GM03348 (cell line): ENCODE results near the gene GAS7.
A peak's percentile ranks its signal among the peaks of the same experiment; 100 is the strongest.

ENCODE experiments used
- DNase-seq: peaks from one replicate; pipeline ENCODE4 v3.0.0; 2012; ENCODE audit warnings: low spot score

The GAS7 gene

DNA sequence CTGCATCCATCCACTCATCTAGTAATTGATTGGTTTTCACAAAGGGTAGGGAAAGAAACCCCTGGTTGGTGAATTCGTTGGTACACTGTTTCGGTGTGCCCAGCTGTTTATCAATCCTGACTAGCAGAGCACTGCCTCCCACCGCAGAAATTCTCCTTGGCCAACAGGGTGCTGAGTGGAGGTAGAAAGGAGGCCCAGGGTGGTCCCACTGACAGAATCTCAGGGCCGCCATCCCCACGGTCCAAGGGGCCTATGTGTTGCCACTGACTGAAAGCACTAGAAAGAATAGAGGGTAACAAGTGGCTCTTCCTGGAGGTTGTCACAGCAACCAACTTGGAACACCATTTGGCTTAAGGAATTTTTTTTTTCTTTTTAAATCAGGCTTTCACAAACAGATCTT is 284.9 kb downstream of the GAS7 start:
- no peak for DNase-seq

DNA sequence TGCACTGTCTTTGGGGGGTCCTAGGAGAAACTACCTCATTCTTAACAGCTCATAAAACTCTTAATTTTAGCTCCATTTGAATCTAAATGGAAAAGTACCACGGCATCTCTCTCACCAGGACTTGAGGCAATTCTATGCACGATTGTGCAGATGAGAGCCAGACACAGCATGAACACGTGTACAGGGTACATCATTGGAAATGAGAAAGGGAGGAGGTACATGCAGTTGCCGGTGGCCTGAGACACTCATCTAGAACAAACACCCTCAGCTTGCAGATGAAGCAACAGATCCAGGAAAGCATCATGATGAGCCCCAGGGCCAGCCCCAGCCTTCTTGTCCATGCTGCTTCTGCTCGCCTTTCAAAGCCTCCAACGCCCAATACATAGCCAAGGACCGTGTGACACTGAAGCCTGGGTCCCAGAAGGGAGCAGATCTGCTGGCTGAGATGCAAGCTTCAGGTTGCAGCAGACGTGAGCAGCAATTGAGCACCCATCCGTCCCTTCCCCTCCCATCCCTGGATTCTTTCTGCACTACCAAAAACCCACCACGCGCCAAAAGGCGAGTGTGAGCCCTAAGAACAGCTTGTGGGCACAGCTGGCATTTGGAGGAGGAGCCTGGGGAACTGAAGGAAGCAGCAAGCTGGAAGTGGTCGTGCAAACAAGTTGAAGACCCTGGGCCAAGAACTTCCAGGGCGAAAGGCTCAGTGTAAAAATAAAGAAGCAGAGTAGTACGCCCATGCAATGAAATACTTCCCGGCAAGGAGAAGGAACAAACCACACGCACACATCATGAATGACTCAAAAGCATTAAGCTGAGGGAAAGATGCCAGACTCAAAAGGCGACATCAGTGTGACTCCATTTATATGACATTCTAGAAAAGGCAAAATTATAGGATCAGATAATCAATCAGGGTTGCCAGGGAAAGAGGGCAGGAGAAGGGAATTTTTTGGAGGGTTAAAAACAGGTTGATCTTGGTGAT is 286.0 kb downstream of the GAS7 start:
- DNase-seq: no peak

DNA sequence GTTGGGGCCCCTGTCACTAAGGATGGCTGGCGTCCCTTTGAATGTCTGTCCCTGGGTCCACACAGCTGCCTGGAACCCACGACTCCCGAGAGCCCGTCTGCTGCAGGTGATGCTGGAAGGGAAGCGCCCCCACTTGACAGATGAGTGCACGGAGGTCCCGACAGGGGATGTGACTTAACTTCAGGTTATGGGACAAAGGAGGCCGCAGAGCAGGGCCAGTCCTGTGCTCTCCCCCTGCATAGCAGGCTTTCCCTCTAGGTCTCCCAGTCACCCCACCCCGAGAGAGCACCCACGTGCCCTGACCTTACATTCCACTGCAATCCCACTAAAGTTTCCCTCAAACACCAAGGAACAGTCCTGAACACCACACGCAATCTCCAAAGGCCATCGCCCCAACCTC is 287.3 kb downstream of the GAS7 start:
- no peak for DNase-seq

DNA sequence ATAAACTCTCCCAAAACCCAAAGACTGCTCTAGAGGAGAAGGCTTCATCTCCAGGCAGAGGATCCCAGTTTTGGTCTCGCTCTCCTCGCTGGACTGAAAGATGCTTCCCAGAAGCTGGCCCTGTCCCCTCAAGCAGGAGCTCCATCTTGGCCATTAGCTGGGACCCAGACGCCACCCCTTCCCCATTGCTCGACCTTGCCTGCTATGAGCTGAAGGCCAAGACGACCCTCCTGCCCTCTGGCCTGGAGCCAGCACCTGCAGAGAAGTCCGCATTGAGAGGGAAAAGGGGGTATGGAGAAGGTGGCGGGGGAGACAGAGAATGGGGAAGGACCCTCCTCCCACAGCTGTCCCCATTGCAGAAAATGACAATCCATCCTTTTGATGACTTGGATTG is 289.8 kb downstream of the GAS7 start:
- DNase-seq: no peak

DNA sequence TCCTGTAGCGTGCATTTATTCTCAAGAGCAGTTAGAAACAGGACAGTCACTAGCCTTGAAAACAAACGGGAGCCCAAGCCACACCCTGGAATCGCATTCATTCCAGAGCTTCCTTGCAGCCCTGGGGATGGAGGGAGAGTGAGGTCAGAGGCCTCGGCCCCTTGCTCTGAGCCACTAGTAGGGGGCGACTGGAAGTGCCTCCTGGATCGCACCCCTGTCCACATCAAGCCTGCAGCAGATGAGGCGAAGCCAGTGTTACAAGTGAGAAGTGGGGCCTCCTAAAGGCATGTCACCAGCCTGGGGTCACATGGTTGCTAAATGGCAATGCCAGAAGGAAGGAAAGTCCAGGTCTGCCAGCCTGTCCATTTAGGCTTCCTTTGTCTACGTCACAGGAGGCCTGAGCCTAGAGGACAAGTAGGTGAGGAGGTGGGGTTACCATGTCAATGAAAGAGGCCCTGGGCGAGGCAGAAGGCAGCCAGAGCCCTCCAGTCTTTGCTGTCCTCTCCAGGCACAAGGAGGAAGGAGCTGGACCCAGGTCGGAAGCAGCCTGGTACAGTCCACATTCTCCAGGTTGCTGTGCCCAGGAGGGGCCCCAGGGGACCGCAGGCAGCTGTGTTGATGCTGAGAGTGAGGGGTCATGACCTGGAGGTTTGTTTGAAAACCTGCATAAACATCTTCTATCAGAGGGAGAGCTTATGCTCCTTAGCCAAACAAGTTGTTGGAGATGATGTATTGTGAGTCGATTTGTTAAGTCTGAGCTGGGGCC is 290.3 kb downstream of the GAS7 start:
- no peak for DNase-seq

DNA sequence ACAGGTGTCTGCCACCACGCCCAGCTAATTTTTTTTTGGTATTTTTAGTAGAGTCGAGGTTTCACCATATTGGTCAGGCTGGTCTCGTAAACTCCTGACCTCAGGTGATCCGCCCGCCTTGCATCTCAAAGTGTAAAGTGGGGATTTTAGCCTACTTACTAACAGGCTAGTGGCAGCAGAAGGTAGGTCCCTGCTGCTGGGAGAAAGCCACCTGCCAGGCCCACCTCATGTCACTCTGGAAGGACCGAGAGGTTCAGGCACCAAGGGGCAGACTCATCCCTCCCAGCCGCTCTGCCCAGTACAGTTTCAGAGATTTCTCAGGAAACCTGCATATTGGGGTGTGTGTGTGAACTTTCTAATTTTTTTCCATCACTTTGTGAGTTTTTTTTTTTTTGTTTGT is 291.3 kb downstream of the GAS7 start:
- no peak for DNase-seq

DNA sequence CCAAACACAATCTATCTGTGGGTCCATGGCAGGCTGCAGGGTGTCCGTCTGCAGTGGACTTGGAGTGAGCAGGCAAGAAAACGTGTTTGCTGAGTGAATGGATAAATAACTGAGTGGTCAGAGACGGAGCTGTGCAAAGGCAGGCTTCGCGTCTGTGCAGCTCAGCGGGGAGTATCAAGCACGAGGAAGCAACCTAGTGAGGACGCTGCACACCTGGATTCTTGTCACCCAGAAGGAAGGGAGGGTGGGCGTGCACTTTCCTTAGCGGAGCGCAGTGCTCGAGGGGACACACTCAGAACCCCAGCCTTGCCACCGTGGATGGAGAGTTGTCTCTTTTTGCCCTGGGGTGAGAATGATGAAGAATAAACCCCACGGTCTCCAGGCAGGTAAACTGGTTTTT is 291.8 kb downstream of the GAS7 start:
- DNase-seq: no peak

DNA sequence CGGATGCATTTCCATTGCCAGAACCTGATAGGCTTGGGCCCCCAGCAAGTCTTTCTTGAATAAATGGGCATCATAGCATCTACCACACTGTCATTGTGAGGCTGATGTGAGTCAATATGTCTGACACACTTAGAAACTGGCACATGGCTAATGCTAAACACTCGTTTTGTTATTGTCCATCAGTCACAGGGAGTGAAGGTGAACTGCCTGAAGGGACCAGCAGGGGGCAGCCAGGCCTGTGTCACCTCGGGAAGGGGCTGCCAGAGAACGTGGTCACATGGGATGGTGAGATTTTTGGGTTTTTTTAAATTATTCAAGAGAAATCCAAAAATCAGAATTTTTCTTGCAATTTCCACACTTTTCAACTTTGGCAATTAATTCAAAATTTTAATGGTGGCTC is 292.5 kb downstream of the GAS7 start:
- DNase-seq: peak; percentile 77

DNA sequence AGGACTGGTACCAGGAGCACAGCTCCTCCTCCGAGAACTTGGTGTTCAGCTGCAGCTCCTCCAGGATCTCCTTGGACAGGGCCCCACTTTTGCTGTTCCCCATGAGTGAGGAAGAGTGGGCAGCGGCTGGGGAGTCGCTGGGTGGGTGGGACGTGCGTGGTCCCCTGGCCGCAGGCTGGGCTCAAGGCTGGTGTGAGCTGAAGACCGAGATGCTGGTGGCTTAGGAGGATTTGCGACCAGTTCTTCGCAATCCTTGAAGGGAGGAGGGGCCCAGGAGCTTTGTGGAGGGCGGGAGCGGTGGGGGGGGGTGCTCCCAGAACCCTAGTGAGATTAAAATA is 293.4 kb downstream of the GAS7 start, which contains the start of gene RCVRN:
Gene RCVRN, minus strand, starts transcription at position 194 of the 338 bp plus-strand sequence. Its CDS starts 91 bp downstream, at position 103.
- DNase-seq: no peak

DNA sequence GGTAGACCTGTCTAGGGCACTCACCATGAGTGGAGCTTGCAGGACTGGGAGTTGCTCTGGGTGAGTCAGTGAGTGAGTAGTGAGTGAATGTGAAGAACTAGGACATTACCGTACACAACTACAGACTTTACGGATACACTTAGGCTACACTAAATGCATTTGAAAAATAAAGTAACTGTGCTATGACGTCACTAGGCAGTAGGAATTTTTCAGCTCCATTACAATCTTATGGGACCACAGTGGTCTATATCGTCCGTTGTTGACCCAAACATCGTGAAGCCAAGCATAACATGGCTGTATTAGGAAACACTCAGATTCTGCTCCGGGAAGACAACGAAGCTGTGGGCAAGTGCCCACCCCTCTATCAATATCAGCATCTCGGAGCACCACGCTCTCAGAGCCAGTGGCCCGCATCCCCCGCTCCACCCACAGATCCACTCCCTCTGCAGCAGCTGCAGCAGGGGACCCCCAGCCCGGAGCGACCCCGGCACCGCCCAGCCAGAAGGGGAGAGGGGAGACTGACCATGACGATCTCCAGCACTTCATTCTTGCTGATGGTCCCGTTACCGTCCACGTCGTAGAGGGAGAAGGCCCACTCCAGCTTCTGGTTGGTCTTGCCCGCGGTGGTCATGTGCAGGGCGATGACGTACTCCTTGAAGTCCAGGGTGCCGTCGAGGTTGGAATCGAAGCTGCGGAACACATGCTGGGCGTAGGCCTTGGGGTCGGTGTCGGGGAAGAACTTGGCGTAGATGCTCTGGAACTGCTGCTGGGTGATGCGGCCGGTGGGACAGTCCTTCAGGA is 293.9 kb downstream of the GAS7 start:
- no peak for DNase-seq

DNA sequence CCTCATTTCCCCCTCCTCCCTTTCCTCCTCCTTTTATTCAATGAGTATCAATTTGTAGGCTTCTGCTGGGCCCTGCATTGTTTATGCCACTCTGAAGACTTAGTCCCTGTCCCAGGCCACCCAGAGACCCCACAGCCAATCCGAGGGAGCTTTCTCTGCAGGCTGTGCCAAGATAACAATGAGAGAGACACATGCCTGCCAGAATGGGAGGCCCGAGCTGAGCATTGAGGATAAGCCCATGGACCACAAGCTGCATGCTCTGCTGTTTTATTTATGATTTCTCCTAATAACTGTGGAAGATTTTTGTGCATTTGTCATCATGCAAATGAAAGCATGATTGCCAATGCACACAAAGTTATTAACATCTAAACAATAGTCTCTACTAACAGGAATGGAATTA is 296.3 kb downstream of the GAS7 start:
- DNase-seq: no peak

DNA sequence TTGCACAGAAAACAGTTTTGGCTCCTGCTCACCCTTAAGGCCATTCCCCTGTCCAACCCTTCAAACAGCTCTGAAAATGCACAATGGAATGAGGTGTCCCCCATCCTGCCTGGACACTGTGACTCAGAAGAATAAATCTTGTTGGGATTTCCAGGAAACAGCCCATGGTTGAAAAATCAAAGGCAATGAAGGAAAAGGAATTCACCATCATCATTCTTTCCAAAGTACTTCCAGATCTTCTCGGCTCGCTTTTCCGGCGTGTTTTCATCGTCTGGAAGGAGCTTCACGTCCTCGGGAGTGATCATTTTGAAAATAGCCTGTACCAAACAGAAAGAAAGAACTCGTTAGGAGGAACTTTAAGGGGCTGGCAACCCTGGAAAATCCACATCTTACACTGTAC is 297.6 kb downstream of the GAS7 start:
- DNase-seq: peak; percentile 85

DNA sequence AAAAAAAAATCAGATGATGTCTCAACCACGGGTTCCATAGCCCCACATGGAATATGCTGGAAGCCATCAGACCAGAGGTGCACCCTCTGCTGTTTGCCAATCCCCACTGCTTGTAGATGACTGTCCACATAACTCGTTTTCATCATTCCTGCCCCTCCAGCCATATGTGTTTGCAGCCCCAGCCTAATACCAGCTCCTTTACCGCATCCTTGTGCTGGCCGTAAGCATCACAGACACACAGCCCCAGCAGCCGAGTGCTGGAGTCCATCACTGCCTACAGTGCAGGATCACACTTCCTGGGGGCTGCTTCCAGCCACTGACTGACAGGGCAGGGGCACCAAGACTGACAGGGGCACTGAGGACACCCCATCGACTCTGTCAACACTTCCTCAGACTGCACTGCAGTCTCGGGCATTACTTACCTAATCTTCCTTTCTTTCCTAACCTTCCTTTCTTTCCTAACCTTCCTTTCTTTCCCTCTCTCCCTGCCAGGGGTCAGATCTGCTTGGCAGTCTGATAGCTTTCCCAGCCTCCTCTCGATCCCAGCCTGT is 298.3 kb downstream of the GAS7 start:
- peak; percentile 46 for DNase-seq

DNA sequence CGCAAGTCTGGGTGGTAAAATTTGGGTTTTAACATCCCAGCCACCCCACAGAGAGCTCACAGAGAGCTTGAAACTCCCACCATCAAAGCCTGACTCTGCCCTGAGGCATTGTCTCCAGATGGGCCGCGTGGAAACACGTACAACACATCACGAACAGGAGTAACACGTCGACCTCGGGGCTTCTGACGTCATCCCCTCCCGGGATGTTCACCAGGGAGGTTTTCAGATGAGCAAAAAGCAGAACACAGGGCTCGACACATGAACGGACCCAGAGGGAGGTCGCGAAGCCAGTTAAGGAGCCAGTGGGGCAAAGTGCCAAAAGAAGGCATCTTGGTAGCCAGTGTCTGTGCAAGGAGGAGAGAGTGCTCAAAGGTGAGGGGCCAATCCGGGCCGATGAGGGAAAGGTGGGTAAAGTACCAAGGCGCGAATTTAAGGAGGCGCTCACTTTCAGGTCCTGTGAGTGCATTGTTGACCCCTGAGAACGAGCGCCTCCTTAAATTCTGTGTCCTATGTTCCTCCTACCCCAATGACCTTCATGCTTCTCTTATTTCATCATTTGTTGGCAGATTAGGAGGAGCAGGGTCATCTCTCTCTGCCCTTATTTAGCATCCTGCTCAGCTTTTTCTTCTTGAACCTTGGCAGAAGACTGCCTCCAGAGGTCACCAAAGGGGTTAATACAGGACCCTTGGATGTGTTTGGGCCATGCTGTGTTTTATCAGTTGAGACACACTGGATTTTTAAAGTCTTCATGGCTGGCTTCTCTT is 298.9 kb downstream of the GAS7 start:
- no peak for DNase-seq

DNA sequence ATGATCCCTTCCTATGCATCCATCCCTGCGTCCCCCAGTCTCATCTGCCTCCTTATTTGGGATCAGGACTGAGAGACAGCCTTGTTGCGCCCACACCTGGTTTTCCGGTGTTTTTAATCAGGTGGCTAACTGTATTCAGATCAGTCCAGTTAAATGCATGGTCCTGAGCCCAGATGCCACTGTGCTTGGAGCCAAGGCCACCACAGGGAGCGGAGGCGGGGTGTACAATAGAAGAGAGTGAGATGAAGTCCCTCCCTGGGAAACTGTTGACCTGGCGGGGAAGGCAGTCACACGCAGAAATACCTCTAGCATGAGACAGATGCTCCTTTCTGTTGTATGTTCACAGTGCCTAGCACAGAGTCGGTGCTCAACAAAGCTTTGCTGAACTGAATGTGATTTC is 299.6 kb downstream of the GAS7 start:
- no peak for DNase-seq

DNA sequence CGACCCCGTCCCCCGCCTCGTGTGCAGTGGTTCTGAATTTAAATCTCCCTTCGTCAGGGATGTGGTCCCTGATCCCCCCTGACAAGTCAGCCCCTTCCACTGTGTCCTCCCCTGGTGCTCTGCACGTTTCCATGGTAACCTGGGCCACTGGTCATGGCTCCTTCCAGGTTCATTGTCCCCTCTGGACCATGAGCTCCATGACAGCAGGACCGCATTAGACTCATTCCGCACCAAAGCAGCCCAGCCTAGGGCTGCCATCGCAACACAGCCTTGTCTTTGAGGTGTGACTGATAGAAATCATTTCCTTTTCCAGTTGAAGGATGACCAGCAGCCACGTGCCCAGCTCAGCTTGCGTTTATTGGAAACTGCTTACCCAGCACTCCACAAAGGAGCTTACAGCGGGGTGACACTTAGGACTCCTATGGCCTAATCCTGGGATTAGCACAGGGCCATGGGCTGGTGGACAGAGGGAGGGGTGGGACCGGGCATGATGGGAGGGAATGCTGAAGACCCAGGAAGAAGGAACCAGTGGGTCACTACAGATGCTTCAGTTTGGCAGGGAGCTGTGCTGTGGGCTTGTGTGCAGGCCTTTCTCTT is 300.9 kb downstream of the GAS7 start:
- DNase-seq: no peak

DNA sequence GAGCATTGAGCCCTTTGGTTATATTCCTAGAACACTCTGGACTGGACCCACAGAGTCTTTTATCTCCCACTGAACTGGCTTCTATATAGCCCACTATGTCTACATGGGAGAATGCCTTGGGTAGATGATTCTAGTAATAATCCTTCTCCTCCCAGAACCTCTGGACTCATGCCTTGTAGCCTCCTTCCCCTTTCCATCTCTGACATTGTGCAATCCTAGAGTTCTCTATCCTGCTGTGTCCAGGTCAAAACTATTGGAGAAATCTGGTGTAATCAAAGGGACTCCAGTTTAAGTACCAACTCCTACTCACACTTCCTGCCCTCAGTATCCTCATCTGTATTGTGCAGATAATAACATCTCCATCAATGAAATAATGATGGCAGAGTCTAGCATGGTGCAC is 302.5 kb downstream of the GAS7 start:
- DNase-seq: no peak

DNA sequence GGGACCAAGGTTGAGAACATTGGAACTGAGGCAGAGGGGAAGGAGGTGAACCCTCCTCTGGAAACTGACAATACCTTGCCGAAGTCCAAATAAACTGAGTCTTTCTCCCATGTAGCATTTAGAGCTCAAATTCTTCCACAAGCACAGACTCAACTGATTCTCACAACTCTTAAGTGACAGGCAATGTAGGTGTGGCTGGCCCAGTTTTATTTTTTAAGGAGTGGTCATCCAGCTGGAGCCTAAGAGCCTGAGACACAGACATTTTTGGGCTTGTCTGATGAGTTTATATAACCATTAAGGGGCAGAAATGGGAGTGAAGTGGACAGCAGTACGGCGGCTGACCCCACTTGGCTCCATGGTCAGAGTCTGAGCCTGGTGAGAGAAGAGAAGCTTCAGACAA is 304.2 kb downstream of the GAS7 start:
- no peak for DNase-seq

DNA sequence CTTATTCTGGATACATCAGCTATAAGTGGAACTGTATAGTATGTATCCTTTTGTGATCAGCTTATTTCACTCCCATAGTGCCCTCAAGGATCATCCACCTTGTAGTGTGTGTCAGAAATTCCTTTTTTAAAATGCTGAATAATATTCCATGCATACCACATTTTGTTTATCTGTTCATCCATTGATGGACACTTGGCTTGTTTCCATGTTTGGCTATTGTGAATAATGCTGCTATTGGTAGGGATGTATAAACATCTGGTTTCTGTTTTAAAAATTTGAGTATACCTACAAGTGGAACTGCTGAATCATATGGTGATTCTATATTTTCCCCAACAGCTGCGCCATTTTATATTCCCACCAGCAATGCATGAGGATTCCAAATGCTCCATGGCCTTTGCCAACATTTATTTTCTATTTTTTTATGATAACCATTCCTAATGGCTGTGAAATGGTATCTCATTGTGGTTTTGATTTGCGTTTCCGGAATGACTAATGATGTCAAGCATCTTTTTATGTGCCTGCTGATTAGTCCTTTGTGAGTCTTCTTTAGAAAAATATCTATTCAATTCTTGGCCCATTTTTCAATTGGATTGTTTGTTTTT is 304.9 kb downstream of the GAS7 start:
- DNase-seq: no peak

DNA sequence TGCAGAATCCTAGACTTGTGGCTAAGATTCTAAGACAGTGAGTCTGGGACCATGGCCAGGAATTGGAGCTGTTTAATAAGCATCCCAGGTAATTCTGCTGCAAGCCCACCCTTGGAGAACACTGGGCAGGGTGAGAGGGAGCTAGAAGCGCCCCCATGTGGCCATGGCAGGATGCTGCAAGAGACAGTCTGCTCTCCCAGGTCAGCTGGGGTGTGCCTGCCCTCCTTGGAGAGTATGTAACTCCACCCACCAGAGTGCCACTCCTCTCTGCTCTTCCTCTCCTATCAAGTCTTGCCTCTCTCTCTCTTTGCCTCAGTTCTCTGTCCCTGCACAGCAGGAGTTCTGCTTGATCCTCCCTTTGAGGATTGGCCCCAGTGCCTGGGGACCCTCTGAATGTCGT is 308.3 kb downstream of the GAS7 start:
- DNase-seq: peak; percentile 60

DNA sequence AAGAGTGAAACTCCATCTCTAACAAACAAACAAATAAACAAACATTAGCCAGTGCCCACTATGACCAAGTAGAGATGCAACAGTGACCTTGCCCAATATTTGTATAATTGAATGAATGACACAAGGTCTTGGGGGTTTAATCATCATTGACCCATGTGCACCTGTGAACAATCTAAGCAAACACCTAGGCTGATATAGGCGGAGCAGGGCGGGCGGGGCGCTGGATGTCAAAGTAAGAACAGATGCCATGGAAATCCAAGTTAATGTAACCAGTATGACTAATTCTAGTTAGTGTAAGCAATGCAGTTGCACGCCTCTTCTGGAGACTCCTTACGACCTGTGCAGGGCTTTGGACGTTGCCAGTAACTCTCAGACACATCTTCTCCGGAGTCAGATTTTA is 310.9 kb downstream of the GAS7 start:
- no peak for DNase-seq
